Measurements from ENCODE around the gene AIDA. TPM values are rescaled to one million over a fixed set of nuclear protein-coding genes. Genes with fewer than 3 reads are reported as not detected.

Gene AIDA
- total RNA-seq, 1 experiment from 2014 or later, result 73.1 TPM

DNA sequence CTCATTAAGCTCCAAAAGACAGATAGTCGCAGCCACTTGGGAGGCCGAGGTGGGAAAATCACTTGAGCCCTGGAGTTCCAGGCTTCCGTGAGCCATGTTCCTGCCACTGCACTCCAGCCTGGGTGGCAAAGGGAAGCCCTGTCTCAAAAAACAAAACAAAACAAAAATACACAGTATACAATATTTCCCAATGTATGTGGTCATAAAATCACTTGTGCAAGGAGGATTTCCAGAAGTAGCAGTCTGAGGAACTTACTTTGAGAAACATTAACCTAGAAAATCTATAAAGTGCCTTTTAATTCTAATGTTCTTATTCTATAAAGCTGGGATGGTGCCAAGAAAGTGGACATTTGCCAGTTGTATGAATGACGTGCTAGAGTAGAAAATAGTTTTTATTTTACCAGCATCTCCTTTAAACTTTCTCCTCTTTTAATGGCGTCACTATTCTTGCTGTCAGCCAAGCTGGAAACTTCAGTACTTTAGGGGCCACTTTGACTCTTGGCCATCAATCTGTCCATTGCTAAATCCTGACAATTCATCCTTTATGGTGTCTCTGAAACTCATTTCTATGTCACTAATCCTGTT lies 47.3 kb upstream of the AIDA start:
- TF ChIP-seq CTCF (IDR thresholded peaks at IDR 0.05) (no peak), POLR2AphosphoS5 (IDR thresholded peaks at IDR 0.05; ENCODE audit: low read depth, low read length) (no peak), TCF7L2 (IDR thresholded peaks at IDR 0.05; ENCODE audit: low read depth, low read length) (no peak), SIN3A (IDR thresholded peaks at IDR 0.05; ENCODE audit: borderline replicate concordance, insufficient read depth, low read depth, low read length) (no peak)
- TF ChIP-seq, protein P1, sequence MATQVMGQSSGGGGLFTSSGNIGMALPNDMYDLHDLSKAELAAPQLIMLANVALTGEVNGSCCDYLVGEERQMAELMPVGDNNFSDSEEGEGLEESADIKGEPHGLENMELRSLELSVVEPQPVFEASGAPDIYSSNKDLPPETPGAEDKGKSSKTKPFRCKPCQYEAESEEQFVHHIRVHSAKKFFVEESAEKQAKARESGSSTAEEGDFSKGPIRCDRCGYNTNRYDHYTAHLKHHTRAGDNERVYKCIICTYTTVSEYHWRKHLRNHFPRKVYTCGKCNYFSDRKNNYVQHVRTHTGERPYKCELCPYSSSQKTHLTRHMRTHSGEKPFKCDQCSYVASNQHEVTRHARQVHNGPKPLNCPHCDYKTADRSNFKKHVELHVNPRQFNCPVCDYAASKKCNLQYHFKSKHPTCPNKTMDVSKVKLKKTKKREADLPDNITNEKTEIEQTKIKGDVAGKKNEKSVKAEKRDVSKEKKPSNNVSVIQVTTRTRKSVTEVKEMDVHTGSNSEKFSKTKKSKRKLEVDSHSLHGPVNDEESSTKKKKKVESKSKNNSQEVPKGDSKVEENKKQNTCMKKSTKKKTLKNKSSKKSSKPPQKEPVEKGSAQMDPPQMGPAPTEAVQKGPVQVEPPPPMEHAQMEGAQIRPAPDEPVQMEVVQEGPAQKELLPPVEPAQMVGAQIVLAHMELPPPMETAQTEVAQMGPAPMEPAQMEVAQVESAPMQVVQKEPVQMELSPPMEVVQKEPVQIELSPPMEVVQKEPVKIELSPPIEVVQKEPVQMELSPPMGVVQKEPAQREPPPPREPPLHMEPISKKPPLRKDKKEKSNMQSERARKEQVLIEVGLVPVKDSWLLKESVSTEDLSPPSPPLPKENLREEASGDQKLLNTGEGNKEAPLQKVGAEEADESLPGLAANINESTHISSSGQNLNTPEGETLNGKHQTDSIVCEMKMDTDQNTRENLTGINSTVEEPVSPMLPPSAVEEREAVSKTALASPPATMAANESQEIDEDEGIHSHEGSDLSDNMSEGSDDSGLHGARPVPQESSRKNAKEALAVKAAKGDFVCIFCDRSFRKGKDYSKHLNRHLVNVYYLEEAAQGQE (IDR thresholded peaks at IDR 0.05; ENCODE audit: insufficient read depth in 1 of 2, low read depth in 2 of 2, low read length in 1 of 2), result no peak
- no peak overlapping the region for H3K4me3 ChIP-seq (ENCODE audit: low read depth in 2 of 2, low read length in 2 of 2)
- no peaks in the 10 kb centered on the region for H3K36me3 ChIP-seq (ENCODE audit: control insufficient read depth, insufficient read depth, low read length)
- no peak overlapping the region for H3K27ac ChIP-seq (ENCODE audit: low read length)
- H3K4me1 ChIP-seq (ENCODE audit: control insufficient read depth, insufficient read depth, low read length), result no peaks in the 10 kb centered on the region
- DNase-seq (ENCODE audit: low read depth, low spot score), result no peak
- intact Hi-C loops (cut with micrococcal nuclease; ENCODE audit: unreplicated experiment) (no loop called here), in situ Hi-C loops (cut with HindIII; ENCODE audit: low pct_unique_long_range_greater_than_20kb, low sequenced_read_pairs) (no loop called here)
- H3K27me3 ChIP-seq (ENCODE audit: control insufficient read depth, insufficient read depth, low read length), result no peaks in the 10 kb centered on the region
- no peak for ATAC-seq
- H3K9me3 ChIP-seq (ENCODE audit: control insufficient read depth, insufficient read depth, low read depth, low read length), result no peaks in the 10 kb centered on the region
- ChIA-PET POLR2A (no interaction called here), CTCF (no interaction called here)
- no TSS peak for BruUV-seq (replicated peaks)

DNA sequence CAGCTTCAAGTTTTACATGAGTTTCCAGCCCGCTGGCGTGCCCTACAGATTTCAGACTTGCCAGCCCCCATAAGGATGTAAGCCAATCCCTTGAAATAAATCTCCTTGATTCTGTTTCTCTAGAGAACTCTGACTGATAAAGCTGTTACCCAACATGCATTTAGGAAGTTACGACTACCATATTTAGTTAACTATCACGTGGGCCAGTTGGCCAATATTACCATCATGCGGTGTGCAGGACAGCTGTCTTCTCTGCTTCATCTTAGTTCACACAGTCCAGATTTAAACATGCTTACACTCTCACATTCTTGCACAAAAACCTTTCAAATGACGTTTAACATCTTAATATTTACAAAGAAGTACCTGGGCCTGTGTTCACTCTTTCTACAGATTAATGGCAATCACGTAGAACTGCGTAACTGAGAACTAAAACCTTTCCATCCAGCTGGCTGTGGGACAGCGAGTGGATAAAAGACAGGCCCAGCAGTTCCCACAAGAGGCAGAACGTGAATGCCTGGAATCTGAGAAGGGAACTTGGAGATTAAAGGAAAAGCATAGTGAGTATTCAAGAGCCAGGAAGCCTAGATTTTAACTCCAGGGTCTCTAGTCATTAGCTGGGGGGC lies 45.5 kb upstream of the AIDA start:
- TF ChIP-seq TCF7L2 (IDR thresholded peaks at IDR 0.05; ENCODE audit: low read depth, low read length) (no peak), SIN3A (IDR thresholded peaks at IDR 0.05; ENCODE audit: borderline replicate concordance, insufficient read depth, low read depth, low read length) (no peak), CTCF (IDR thresholded peaks at IDR 0.05) (no peak), POLR2AphosphoS5 (IDR thresholded peaks at IDR 0.05; ENCODE audit: low read depth, low read length) (no peak)
- TF ChIP-seq, protein P1 (IDR thresholded peaks at IDR 0.05; ENCODE audit: insufficient read depth in 1 of 2, low read depth in 2 of 2, low read length in 1 of 2), result no peak
- H3K36me3 ChIP-seq (ENCODE audit: control insufficient read depth, insufficient read depth, low read length), result no peaks in the 10 kb centered on the region
- no peaks in the 10 kb centered on the region for H3K27me3 ChIP-seq (ENCODE audit: control insufficient read depth, insufficient read depth, low read length)
- in situ Hi-C loops (cut with HindIII; ENCODE audit: low pct_unique_long_range_greater_than_20kb, low sequenced_read_pairs) (no loop called here), intact Hi-C loops (cut with micrococcal nuclease; ENCODE audit: unreplicated experiment) (no loop called here)
- H3K9me3 ChIP-seq (ENCODE audit: control insufficient read depth, insufficient read depth, low read depth, low read length), result no peaks in the 10 kb centered on the region
- H3K27ac ChIP-seq (ENCODE audit: low read length), result no peak overlapping the region
- H3K4me3 ChIP-seq (ENCODE audit: low read depth in 2 of 2, low read length in 2 of 2), result no peak overlapping the region
- ATAC-seq (no peak), DNase-seq (ENCODE audit: low read depth, low spot score) (no peak)
- no peaks in the 10 kb centered on the region for H3K4me1 ChIP-seq (ENCODE audit: control insufficient read depth, insufficient read depth, low read length)
- POLR2A ChIA-PET, result no interaction called here
- BruUV-seq (replicated peaks), result no TSS peak
- CTCF ChIA-PET, result no interaction called here

Data from Panc1 (cell line).